OCI-LY7 (cell line): ENCODE data around the gene HRH3. TPM values are rescaled to one million over a fixed set of nuclear protein-coding genes. Genes with fewer than 3 reads are reported as not detected.

Experiments used
- BruUV-seq: library from RNA; stranded (reverse); fragments of 400-500 nt; replicated peaks from 2 replicates; lab custom pipeline; 2021; lab: Mats Ljungman, UMichigan
- CTCF ChIA-PET: fragments of 300-600 bp; sonication (Branson Sonifier 250); formaldehyde crosslinking; loops from one replicate; lab custom pipeline; 2022; ENCODE audit warnings: antibody characterized with exemption; ENCODE audit not compliant: unreplicated experiment; lab: Charles Lee
- POLR2A ChIA-PET: fragments of 300-600 bp; sonication (Branson Sonifier 250); formaldehyde crosslinking; loops from one replicate; lab custom pipeline; 2022; ENCODE audit warnings: antibody characterized with exemption; lab: Charles Lee
- DNase-seq: peaks from one replicate; pipeline ENCODE4 v3.0.0-alpha.2; 2015; ENCODE audit warnings: low spot score
- H2AFZ ChIP-seq: fragments of 200-600 bp; sonication (generic), shearing (Covaris generic); 2 replicates; pipeline ENCODE4 v1.6.1; 2014; ENCODE audit warnings: mild to moderate bottlenecking, antibody characterized with exemption, low read length, moderate library complexity
- H3K27ac ChIP-seq: fragments of 200-600 bp; sonication (generic); 2 replicates; pipeline ENCODE4 v1.5.1; 2014; ENCODE audit warnings: mixed run types, low read depth, mild to moderate bottlenecking, moderate library complexity, low read length, inconsistent platforms; ENCODE audit not compliant: poor library complexity, severe bottlenecking
- H3K36me3 ChIP-seq: fragments of 200-600 bp; sonication (generic); 2 replicates; pipeline ENCODE4 v1.6.1; 2014; ENCODE audit warnings: mild to moderate bottlenecking, antibody characterized with exemption, low read length, moderate library complexity, mixed read lengths; ENCODE audit not compliant: insufficient read depth
- H3K4me1 ChIP-seq: fragments of 200-600 bp; sonication (generic); 2 replicates; pipeline ENCODE4 v1.5.1; 2014; ENCODE audit warnings: mild to moderate bottlenecking, low read length; ENCODE audit not compliant: insufficient read depth, poor library complexity, severe bottlenecking
- H3K4me2 ChIP-seq: fragments of 200-600 bp; sonication (generic); 2 replicates; pipeline ENCODE4 v1.6.1; 2014; ENCODE audit warnings: mild to moderate bottlenecking, low read length
- H3K4me3 ChIP-seq: fragments of 200-600 bp; sonication (generic); 2 replicates; pipeline ENCODE4 v1.5.1; 2014; ENCODE audit warnings: mild to moderate bottlenecking, low read depth, low read length; ENCODE audit not compliant: poor library complexity, severe bottlenecking
- H3K79me2 ChIP-seq: fragments of 200-600 bp; sonication (generic); 2 replicates; pipeline ENCODE4 v1.6.1; 2016; ENCODE audit warnings: low read depth, mild to moderate bottlenecking, low read length, moderate library complexity, mixed read lengths; ENCODE audit not compliant: insufficient read depth
- H3K9me2 ChIP-seq: fragments of 200-600 bp; sonication (generic); 2 replicates; pipeline ENCODE4 v1.6.1; 2016; ENCODE audit warnings: mild to moderate bottlenecking, low read length, mixed read lengths; ENCODE audit not compliant: insufficient read depth
- H3K9me3 ChIP-seq: fragments of 200-600 bp; sonication (generic); 2 replicates; pipeline ENCODE4 v1.6.1; 2014; ENCODE audit warnings: mild to moderate bottlenecking, mixed run types, low read length, mixed read lengths
- H4K20me1 ChIP-seq: fragments of 200-600 bp; sonication (generic); 2 replicates; pipeline ENCODE4 v1.6.1; 2014; ENCODE audit warnings: mild to moderate bottlenecking, antibody characterized with exemption, low read length, moderate library complexity, mixed read lengths; ENCODE audit not compliant: insufficient read depth
- CTCF ChIP-seq: fragments of 200-600 bp; sonication (generic); conservative IDR thresholded peaks from 2 replicates; pipeline ENCODE4 v1.5.1; 2014; ENCODE audit warnings: mild to moderate bottlenecking, antibody characterized with exemption, low read length, moderate library complexity, mixed read lengths
- EZH2phosphoT487 ChIP-seq: fragments of 200-600 bp; sonication (generic); IDR thresholded peaks from 2 replicates; pipeline ENCODE4 v1.6.1; 2018; ENCODE audit warnings: low read depth, borderline replicate concordance, mild to moderate bottlenecking, mixed run types, antibody characterized with exemption, low read length, moderate library complexity, mixed read lengths
- intact Hi-C: fragments of 100-400 bp; cut with micrococcal nuclease; formaldehyde crosslinking; loops from one replicate; pipeline ENCODE4 v1.10.0; 2022; ENCODE audit not compliant: unreplicated experiment
- total RNA-seq, 2 experiments: library from RNA; depleted of rRNA in 1 of 2; stranded (reverse); fragments of >200 nt in 1 of 2; shearing (Covaris generic) in 1 of 2; gene quantifications; 2 replicates each; pipeline ENCODE4 v1.2.3, GENCODE V29; 2014 to 2022

HRH3 gene
- total RNA-seq, 2 experiments from 2014 or later = not detected

- no peaks in the 10 kb centered on the region for H3K36me3 ChIP-seq
- CTCF ChIA-PET = no interaction called here
- H3K4me1 ChIP-seq = no peaks in the 10 kb centered on the region
- H3K27ac ChIP-seq = no peak overlapping the region
- POLR2A ChIA-PET = no interaction called here
- H3K9me3 ChIP-seq = no peaks in the 10 kb centered on the region
- H3K9me2 ChIP-seq = no peaks in the 10 kb centered on the region
- H2AFZ ChIP-seq = no peak overlapping the region
- BruUV-seq = no TSS peak
- no peaks in the 10 kb centered on the region for H4K20me1 ChIP-seq
- H3K79me2 ChIP-seq = no peaks in the 10 kb centered on the region
- intact Hi-C loops = no loop called here
- DNase-seq = no peak
- TF ChIP-seq CTCF = no peak
- H3K4me3 ChIP-seq = no peak overlapping the region
- H3K4me2 ChIP-seq = no peak overlapping the region
These were observed 28.9 kb upstream of the HRH3 start for GRCh38 chr20:62248890-62249560.

- no peaks in the 10 kb centered on the region for H3K9me2 ChIP-seq
- intact Hi-C loops = no loop called here
- no peaks in the 10 kb centered on the region for H4K20me1 ChIP-seq
- no peak for TF ChIP-seq EZH2phosphoT487
- TF ChIP-seq CTCF = no peak
- no TSS peak for BruUV-seq
- no peak overlapping the region for H3K27ac ChIP-seq
- no peak for DNase-seq
- H3K4me3 ChIP-seq = no peak overlapping the region
- no peaks in the 10 kb centered on the region for H3K36me3 ChIP-seq
- POLR2A ChIA-PET = no interaction called here
- H3K4me2 ChIP-seq = no peak overlapping the region
- CTCF ChIA-PET = no interaction called here
- H2AFZ ChIP-seq = no peak overlapping the region
- H3K4me1 ChIP-seq = no peaks in the 10 kb centered on the region
- H3K9me3 ChIP-seq = no peaks in the 10 kb centered on the region
- H3K79me2 ChIP-seq = no peaks in the 10 kb centered on the region
These were observed 27.0 kb upstream of the HRH3 start for GRCh38 chr20:62246872-62247652.

GRCh38 chr20:62246431-62246830, 26.4 kb upstream of the HRH3 start:
- no peak for DNase-seq
- Histone ChIP-seq H2AFZ (no peak overlapping the region), H3K36me3 (no peaks in the 10 kb centered on the region), H3K79me2 (no peaks in the 10 kb centered on the region), H3K4me2 (no peak overlapping the region), H3K4me3 (no peak overlapping the region), H4K20me1 (no peaks in the 10 kb centered on the region), H3K4me1 (no peaks in the 10 kb centered on the region), H3K9me2 (no peaks in the 10 kb centered on the region), H3K9me3 (no peaks in the 10 kb centered on the region), H3K27ac (no peak overlapping the region)
- no TSS peak for BruUV-seq
- intact Hi-C loops = no loop called here
- TF ChIP-seq EZH2phosphoT487 = no peak
- TF ChIP-seq CTCF = no peak
- CTCF ChIA-PET = no interaction called here
- POLR2A ChIA-PET = no interaction called here
